Endothelial cell (in vitro differentiated cells): ENCODE data around the gene CFD. TPM values are rescaled to one million over a fixed set of nuclear protein-coding genes. Genes with fewer than 3 reads are reported as not detected.
A peak's percentile ranks its signal among the peaks of the same experiment; 100 is the strongest.

ENCODE experiments used
- DNase-seq: peaks from one replicate; pipeline ENCODE4 v3.0.0; 2021; ENCODE audit warnings: low spot score
- H3K27ac Mint-ChIP-seq: one replicate; pipeline ENCODE4 v1.8.0; 2021; ENCODE audit warnings: mixed read lengths, inconsistent platforms; ENCODE audit not compliant: unreplicated experiment
- H3K27me3 Mint-ChIP-seq: one replicate; pipeline ENCODE4 v1.8.0; 2021; ENCODE audit warnings: mild to moderate bottlenecking, moderate library complexity, mixed read lengths, inconsistent platforms; ENCODE audit not compliant: unreplicated experiment
- H3K36me3 Mint-ChIP-seq: one replicate; pipeline ENCODE4 v1.8.0; 2021; ENCODE audit warnings: mild to moderate bottlenecking, low read depth, mixed read lengths, inconsistent platforms; ENCODE audit not compliant: unreplicated experiment
- H3K4me1 Mint-ChIP-seq: one replicate; pipeline ENCODE4 v1.8.0; 2021; ENCODE audit warnings: mild to moderate bottlenecking, mixed read lengths, inconsistent platforms; ENCODE audit not compliant: unreplicated experiment
- H3K4me3 Mint-ChIP-seq: one replicate; pipeline ENCODE4 v1.8.0; 2021; ENCODE audit warnings: mild to moderate bottlenecking, mixed read lengths, inconsistent platforms; ENCODE audit not compliant: unreplicated experiment
- H3K9me3 Mint-ChIP-seq: one replicate; pipeline ENCODE4 v1.8.0; 2021; ENCODE audit warnings: mixed read lengths, inconsistent platforms; ENCODE audit not compliant: unreplicated experiment
- total RNA-seq: library from RNA; stranded (reverse); fragmentation: NEBNext Ultra II Directional; extraction: Animal tissue kit (Norgen Biotek cat#: 25700); gene quantifications from one replicate; pipeline ENCODE4 v1.2.1, GENCODE V29; 2021; ENCODE audit not compliant: unreplicated experiment
- TF ChIP-seq, protein P1 (sequence below): fragments of 200-600 bp; sonication (generic); IDR thresholded peaks from one replicate; pipeline ENCODE4 v1.5.0; 2021; ENCODE audit warnings: antibody characterized with exemption; ENCODE audit not compliant: unreplicated experiment

Gene CFD
- total RNA-seq, 1 donor from 2014 or later: 0.46 TPM

DNA sequence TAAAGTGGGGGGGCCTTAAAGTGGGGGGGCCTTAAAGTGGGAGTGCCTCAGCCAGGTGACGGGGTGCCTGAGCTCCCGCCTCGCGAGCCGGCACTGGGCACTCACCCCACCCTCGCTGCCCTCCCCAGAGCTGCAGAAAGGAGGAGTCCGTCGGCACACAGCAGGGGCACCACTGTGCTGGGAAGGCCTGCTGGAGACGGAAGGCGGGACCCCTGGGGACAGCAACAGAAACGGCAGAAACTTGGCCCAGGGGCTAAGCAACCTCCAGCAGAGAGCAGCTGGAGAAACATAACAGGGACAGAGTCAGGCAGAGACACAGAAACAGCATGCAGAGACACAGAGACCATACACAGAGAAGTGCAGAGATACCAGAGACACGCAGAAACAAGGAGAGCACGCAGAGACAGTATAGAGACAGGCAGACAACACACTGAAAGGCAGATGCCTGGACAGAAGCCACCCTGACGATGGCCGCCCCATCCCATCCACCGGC is 7.9 kb downstream of the CFD start:
- Mint-ChIP-seq H3K27me3 (peaks cover 16% of the 10 kb centered on the region), H3K4me3 (peak overlapping the region; percentile 6), H3K4me1 (no peaks in the 10 kb centered on the region), H3K36me3 (peaks cover 11% of the 10 kb centered on the region), H3K27ac (no peak overlapping the region), H3K9me3 (no peaks in the 10 kb centered on the region)
- DNase-seq: no peak
- TF ChIP-seq, protein P1, sequence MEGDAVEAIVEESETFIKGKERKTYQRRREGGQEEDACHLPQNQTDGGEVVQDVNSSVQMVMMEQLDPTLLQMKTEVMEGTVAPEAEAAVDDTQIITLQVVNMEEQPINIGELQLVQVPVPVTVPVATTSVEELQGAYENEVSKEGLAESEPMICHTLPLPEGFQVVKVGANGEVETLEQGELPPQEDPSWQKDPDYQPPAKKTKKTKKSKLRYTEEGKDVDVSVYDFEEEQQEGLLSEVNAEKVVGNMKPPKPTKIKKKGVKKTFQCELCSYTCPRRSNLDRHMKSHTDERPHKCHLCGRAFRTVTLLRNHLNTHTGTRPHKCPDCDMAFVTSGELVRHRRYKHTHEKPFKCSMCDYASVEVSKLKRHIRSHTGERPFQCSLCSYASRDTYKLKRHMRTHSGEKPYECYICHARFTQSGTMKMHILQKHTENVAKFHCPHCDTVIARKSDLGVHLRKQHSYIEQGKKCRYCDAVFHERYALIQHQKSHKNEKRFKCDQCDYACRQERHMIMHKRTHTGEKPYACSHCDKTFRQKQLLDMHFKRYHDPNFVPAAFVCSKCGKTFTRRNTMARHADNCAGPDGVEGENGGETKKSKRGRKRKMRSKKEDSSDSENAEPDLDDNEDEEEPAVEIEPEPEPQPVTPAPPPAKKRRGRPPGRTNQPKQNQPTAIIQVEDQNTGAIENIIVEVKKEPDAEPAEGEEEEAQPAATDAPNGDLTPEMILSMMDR: no peak

DNA sequence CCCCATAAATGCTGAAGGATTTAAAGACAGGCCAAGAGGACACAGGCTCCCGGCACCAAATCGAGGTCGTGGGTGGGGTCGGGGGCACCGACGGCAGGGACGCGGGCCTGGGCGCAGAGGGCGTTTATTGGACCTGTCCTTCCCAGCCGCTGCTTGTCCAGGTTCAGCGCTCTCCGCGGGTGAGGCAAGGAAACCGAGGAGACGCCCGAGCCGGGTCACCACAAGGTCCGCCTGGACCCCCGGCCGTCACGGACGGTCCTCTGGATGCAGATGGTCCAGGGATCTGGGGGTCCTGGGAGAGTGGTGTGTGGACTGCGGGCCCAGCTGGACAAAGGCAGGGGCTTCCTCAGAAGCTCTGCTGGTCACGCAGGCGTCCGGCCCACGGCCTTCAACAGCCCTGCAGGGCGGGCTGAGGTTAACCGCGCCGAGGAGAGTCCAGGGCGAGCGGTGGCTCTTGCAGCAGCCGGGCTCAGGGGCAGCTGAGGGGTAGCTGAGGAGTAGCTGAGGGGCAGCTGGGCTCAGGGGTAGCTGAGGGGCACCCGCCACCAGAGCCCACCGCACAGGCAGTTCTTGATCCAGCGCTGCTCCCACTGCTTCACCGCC is 8.5 kb downstream of the CFD start:
- DNase-seq: no peak
- TF ChIP-seq, protein P1: no peak

DNA sequence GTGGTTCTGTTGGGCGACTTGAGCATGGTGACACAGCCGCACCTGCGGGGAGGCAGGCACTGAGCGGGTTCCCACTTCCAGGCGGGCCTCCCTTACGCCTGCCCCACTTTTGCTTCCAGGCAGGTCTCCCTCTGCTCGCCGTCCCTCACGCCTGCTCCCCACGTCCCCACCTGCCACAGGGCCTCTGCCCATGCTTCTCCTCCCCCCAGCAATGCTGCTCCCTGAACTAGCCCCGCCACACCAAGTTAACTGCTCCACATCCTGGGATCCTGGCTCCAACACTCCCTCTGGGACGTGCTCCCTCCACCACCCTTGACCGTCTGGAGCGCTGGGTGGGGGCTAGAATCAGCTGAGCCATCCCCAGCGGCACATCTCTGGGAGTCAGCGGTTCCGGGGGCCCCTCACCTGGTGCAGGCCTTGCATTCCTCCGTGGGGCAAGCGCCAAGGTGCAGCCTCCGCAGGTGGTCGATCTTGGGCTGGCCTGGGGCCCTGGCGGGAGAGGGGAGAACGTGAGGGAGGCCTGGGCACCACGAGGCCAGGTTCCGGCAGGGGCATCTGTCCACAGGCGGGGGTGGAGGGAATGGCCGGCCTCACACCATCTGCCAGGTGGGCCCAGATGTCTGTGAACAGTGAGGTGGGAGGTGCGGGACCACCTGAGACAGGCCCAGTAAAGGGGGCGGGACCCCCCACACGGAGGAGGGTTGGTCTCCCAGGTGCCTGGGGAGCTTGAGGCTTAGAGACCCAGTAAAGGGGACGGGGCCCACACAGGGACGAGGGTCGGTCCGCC is 9.2 kb downstream of the CFD start:
- H3K36me3 Mint-ChIP-seq: peaks cover 11% of the 10 kb centered on the region
- peaks cover 14% of the 10 kb centered on the region for H3K27me3 Mint-ChIP-seq
- TF ChIP-seq, protein P1: no peak
- no peak for DNase-seq
- no peaks in the 10 kb centered on the region for H3K9me3 Mint-ChIP-seq
- no peak overlapping the region for H3K27ac Mint-ChIP-seq
- H3K4me3 Mint-ChIP-seq: no peak overlapping the region
- H3K4me1 Mint-ChIP-seq: no peaks in the 10 kb centered on the region

More for the DNA sequence above, 8.5 kb downstream of the CFD start:
- Mint-ChIP-seq H3K27me3 (peaks cover 14% of the 10 kb centered on the region), H3K4me3 (no peak overlapping the region), H3K4me1 (no peaks in the 10 kb centered on the region), H3K36me3 (peaks cover 11% of the 10 kb centered on the region), H3K9me3 (no peaks in the 10 kb centered on the region), H3K27ac (no peak overlapping the region)

DNA sequence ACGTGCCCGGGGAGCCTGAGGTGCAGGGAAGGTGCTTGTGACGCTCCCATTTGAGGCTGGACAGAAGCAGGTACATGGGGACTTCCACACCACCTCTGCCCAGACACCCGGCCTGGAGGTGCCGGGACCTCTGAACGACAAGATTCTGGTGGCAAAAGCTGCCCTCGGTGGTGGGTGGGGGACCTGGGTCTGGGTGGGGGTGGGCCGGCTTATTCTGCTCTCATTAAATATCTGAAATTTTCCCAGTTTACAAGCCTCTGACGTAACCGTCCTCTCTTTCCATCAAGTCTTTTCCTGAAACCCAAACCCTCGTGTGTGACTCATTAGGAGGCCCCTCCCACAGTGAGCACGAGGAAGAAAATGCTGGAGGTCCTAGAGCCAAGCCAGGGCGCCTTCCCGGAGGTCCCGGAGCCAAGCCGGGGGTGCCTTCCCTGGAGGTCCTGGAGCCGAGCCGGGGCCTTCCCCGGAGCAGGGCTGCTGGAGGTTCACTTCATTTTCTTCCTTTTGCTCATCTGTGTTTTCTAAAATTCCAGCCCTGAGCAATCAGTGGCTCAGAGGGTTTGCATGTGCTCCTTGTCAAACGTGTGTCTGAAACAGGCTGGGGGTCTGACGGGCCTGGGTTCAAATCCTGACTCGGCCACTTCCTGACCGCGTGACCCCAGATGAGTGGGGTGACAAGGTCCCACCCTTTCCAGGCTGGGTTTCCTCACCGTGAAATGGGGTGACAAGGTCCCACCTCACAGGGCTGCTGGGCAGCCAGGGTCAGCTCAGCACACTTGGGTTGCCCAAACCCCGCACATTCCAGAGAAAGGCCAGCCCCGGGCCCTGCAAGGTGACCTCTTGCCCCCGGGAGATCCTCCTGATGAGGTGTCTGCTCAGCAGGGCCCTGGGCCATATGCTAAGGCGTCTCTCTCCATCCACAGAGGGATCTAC is 10.0 kb downstream of the CFD start:
- Mint-ChIP-seq H3K9me3 (no peaks in the 10 kb centered on the region), H3K27ac (no peak overlapping the region), H3K4me3 (no peak overlapping the region), H3K4me1 (no peaks in the 10 kb centered on the region), H3K27me3 (peaks cover 14% of the 10 kb centered on the region), H3K36me3 (peaks cover 11% of the 10 kb centered on the region)
- DNase-seq: no peak
- TF ChIP-seq, protein P1: no peak
